Measurements from ENCODE around the gene CPNE7. TPM values are rescaled to one million over a fixed set of nuclear protein-coding genes. Genes with fewer than 3 reads are reported as not detected.
A peak's percentile ranks its signal among the peaks of the same experiment; 100 is the strongest.

The CPNE7 gene
- total and polyA plus RNA-seq, 9 of the 15 experiments (the other 6 are each of a cell fraction or from before 2014, with no cell fraction given) = 0.30 to 73.4 (median 32.7) TPM

DNA sequence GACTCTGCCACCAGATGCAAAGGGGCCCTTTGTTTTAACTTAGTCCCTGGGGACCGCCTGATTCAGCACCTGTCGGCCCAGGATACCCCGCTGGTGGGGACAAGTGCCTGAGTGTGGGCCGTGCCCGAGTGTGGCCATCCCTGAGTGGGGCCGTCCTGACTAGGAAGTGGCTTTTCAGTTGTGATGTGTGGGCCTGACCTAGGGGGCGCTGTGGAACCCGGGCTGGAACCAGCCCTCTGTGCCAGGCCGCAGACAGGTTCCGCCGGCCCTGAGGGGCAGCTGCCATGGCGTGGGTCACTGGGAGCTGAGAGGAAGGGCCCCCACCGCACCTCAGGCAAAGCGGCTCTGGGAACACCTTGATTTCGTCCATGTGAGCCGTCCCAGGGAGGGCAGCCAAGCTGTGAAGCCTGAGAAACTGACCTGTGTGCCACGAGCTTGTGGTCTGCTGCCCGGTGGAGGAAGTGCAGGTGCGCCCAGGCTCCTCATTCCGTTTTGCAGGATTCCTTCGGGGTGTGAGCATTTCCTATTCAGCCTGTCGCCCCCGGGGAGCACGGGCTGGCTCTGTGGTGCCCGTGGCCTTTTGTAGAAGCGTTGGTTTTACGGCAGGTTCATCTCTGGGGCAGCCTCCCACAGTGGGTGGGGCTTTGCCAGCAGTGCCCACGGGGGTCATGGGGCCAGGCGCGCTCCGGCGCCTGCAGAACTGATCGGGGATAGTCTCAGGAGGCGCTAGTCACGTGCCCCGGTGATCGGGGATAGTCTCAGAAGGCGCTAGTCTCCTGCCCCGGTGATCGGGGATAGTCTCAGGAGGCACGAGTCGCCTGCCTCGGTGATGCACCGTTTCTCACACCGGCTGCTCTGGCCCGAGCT, 9.8 kb upstream of the CPNE7 start:
- Histone ChIP-seq H3K4me2 (ENCODE audit: insufficient read depth, low read length) (peak overlapping the region; percentile 99), H4K20me1 (replicated peaks; ENCODE audit: control insufficient read depth, insufficient read depth, low read length) (peaks cover 60% of the 10 kb centered on the region), H2AFZ (ENCODE audit: low read depth, low read length) (peak overlapping the region; percentile 10; the same call in 1 of the 2 replicates), H3K9me3 (replicated peaks; ENCODE audit: control insufficient read depth, insufficient read depth, low read depth, low read length) (0 out of 2 replicates have a peak, but pooled peaks cover 2% of the 10 kb centered on the region), H3K36me3 (ENCODE audit: control insufficient read depth, insufficient read depth, low read length) (peaks cover 40% of the 10 kb centered on the region), H3K79me2 (ENCODE audit: control insufficient read depth, insufficient read depth, low read length) (peaks cover 39% of the 10 kb centered on the region), H3K9ac (ENCODE audit: insufficient read depth in 1 of 2, low read depth in 2 of 2, low read length in 2 of 2) (peak overlapping the region; percentile 17 to 90; a peak in 3 of 4 replicates), H3K4me1 (replicated peaks in 1 of 2; ENCODE audit: control insufficient read depth in 2 of 2, insufficient read depth in 2 of 2, low read length in 2 of 2) (peaks cover 39 to 65% of the 10 kb centered on the region in 2 experiments), H3K9me1 (ENCODE audit: control insufficient read depth, insufficient read depth, low read length) (peaks cover 6% of the 10 kb centered on the region), H3K4me3 (peak overlapping the region; percentile 7; the same call in 1 of the 2 replicates), H3K27me3 (ENCODE audit: control insufficient read depth in 2 of 2, insufficient read depth in 2 of 2, low read length in 2 of 2) (no peaks in the 10 kb centered on the region; a peak in 1 of 5 replicates), H3K27ac (ENCODE audit: extremely low read depth, low read depth, low read length) (peak overlapping the region; percentile 21; the same call in 1 of the 3 replicates)
- peak; percentile 59 to 81 (median 61) for DNase-seq (ENCODE audit: extremely low read depth in 1 of 4, low spot score in 3 of 4)
- POLR2A ChIA-PET = interaction anchor here (0.5 to 2.7 kb wide), 10 partner anchors 8 to 1925 kb away, joined by 3 to 15 read pairs (median 4); partner anchors contain the start of genes CPNE7 and VPS9D1
- WGBS (ENCODE audit: insufficient coverage, low coverage, missing lambda C conversion rate) = 1% methylated on average over 46 of the region's 46 CpGs
- peak; percentile 58 for ATAC-seq
- in situ Hi-C loops (cut with MboI) = no loop called here
- no peak for FAIRE-seq
- intact Hi-C loops (cut with micrococcal nuclease) = loop anchor here (10.0 kb wide), 1 partner anchor 761 kb away; the partner anchor contains the start of gene CDT1
- CTCF ChIA-PET (ENCODE audit: low intra/inter-chr PET ratio) = no interaction called here
- BruUV-seq (replicated peaks) = no TSS peak
- TF ChIP-seq PYGO2 (tag; IDR thresholded peaks at IDR 0.05) (no peak), ZNF124 (CRISPR knock-in tag; IDR thresholded peaks at IDR 0.05) (no peak), ZFP30 (CRISPR knock-in tag; IDR thresholded peaks at IDR 0.05; ENCODE audit: borderline replicate concordance) (no peak), ZNF589 (CRISPR knock-in tag; IDR thresholded peaks at IDR 0.05; ENCODE audit: low read depth) (no peak), EP300 (IDR thresholded peaks at IDR 0.05; ENCODE audit: low read length) (no peak), POLR2A (conservative IDR thresholded peaks at IDR 0.05) (peak; percentile 44), GATAD2A (IDR thresholded peaks at IDR 0.05) (no peak)
- TF ChIP-seq, protein P1, sequence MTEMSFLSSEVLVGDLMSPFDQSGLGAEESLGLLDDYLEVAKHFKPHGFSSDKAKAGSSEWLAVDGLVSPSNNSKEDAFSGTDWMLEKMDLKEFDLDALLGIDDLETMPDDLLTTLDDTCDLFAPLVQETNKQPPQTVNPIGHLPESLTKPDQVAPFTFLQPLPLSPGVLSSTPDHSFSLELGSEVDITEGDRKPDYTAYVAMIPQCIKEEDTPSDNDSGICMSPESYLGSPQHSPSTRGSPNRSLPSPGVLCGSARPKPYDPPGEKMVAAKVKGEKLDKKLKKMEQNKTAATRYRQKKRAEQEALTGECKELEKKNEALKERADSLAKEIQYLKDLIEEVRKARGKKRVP (CRISPR knock-in tag; IDR thresholded peaks at IDR 0.05) = no peak
- TF ChIP-seq, protein P2, sequence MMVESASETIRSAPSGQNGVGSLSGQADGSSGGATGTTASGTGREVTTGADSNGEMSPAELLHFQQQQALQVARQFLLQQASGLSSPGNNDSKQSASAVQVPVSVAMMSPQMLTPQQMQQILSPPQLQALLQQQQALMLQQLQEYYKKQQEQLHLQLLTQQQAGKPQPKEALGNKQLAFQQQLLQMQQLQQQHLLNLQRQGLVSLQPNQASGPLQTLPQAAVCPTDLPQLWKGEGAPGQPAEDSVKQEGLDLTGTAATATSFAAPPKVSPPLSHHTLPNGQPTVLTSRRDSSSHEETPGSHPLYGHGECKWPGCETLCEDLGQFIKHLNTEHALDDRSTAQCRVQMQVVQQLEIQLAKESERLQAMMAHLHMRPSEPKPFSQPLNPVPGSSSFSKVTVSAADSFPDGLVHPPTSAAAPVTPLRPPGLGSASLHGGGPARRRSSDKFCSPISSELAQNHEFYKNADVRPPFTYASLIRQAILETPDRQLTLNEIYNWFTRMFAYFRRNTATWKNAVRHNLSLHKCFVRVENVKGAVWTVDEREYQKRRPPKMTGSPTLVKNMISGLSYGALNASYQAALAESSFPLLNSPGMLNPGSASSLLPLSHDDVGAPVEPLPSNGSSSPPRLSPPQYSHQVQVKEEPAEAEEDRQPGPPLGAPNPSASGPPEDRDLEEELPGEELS (CRISPR knock-in tag; IDR thresholded peaks at IDR 0.05; ENCODE audit: borderline replicate concordance) = no peak
- TF ChIP-seq, protein P3, sequence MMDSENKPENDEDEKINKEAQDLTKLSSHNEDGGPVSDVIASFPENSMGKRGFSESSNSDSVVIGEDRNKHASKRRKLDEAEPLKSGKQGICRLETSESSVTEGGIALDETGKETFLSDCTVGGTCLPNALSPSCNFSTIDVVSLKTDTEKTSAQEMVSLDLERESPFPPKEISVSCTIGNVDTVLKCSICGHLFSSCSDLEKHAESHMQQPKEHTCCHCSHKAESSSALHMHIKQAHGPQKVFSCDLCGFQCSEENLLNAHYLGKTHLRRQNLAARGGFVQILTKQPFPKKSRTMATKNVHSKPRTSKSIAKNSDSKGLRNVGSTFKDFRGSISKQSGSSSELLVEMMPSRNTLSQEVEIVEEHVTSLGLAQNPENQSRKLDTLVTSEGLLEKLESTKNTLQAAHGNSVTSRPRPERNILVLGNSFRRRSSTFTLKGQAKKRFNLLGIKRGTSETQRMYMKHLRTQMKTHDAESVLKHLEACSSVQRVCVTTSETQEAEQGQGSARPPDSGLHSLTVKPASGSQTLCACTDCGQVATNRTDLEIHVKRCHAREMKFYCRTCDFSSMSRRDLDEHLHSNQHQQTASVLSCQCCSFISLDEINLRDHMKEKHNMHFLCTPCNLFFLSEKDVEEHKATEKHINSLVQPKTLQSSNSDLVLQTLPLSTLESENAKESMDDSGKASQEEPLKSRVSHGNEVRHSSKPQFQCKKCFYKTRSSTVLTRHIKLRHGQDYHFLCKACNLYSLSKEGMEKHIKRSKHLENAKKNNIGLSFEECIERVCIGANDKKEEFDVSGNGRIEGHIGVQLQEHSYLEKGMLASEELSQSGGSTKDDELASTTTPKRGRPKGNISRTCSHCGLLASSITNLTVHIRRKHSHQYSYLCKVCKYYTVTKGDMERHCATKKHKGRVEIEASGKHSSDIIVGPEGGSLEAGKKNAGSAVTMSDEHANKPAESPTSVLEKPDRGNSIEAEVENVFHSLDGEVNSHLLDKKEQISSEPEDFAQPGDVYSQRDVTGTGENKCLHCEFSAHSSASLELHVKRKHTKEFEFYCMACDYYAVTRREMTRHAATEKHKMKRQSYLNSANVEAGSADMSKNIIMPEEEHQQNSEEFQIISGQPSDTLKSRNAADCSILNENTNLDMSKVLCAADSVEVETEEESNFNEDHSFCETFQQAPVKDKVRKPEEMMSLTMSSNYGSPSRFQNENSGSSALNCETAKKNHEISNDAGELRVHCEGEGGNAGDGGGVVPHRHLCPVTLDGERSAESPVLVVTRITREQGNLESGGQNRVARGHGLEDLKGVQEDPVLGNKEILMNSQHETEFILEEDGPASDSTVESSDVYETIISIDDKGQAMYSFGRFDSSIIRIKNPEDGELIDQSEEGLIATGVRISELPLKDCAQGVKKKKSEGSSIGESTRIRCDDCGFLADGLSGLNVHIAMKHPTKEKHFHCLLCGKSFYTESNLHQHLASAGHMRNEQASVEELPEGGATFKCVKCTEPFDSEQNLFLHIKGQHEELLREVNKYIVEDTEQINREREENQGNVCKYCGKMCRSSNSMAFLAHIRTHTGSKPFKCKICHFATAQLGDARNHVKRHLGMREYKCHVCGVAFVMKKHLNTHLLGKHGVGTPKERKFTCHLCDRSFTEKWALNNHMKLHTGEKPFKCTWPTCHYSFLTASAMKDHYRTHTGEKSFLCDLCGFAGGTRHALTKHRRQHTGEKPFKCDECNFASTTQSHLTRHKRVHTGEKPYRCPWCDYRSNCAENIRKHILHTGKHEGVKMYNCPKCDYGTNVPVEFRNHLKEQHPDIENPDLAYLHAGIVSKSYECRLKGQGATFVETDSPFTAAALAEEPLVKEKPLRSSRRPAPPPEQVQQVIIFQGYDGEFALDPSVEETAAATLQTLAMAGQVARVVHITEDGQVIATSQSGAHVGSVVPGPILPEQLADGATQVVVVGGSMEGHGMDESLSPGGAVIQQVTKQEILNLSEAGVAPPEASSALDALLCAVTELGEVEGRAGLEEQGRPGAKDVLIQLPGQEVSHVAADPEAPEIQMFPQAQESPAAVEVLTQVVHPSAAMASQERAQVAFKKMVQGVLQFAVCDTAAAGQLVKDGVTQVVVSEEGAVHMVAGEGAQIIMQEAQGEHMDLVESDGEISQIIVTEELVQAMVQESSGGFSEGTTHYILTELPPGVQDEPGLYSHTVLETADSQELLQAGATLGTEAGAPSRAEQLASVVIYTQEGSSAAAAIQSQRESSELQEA (IDR thresholded peaks at IDR 0.05; ENCODE audit: low read depth) = no peak

Data from K562 (cell line).